ENCODE data around the gene RBM25. TPM values are rescaled to one million over a fixed set of nuclear protein-coding genes. Genes with fewer than 3 reads are reported as not detected.

RBM25 gene
- total RNA-seq, 2 donors from 2014 or later = 86.4 to 100 TPM

DNA sequence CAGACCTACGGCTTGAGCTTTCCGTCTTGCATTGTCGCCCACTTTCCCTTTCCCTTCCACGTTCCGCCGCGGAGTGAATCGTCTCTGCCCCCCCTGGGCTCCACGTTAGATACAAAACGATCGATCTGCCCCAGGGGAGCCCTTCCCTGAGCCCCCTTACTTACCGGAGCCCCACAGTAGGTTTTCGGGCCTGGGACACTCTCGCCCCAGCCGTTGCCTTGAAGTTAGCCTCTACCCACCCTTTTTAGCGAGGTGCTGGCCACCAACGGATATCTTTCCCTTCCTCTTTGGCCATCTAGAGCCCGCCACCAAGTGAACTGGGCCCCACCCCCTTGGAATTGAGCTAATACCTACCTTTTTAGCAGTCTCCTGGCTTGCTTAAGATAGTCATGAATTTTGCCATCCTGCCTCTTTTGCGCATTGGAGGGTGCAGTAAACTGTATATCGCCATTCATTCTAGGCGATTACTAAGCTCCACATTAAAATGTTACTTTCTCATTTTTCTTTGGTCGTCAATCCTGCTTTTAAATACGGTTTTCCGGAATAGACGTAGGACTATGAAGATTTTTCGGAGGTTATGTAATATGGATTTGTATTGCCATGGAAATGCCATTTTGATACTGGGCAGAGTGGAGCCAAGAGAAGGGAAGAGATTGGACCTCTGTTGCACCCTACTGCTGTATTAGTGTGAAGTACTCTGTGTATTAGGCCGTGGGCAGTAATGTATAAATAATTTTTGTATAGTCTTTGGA is 764 bp downstream of the RBM25 start:
- ATAC-seq (peak in 1 of 2 donors; percentile 15), DNase-seq (ENCODE audit: low spot score in 2 of 2) (no peak)
- Mint-ChIP-seq H3K36me3 (peaks cover 0 to 4% of the 10 kb centered on the region in 2 donors), H3K9me3 (no peaks in the 10 kb centered on the region), H3K27ac (no peak overlapping the region)

DNA sequence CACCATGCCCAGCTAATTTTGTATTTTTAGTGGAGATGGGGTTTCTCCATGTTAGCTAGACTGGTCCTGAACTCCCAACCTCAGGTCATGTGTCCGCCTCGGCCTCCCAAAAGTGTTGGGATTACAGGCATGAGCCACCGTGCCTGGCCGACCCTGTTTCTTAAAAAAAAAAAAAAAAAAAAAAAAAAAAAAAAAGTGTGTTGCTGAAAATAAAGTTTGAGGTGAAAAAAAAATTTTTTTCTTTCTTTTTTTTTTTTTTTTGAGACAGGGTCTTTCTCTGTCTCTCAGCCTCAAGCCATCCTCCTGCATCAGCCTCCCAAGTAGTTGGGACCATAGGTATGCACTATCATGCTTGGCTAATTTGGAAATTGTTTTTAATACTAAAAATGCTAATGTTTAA is 11.3 kb downstream of the RBM25 start:
- Mint-ChIP-seq H3K9me3 (no peaks in the 10 kb centered on the region), H3K27ac (peak overlapping the region in 1 of 2 donors; percentile 22), H3K36me3 (peaks cover 0 to 12% of the 10 kb centered on the region in 2 donors)
- ATAC-seq (no peak), DNase-seq (ENCODE audit: low spot score in 2 of 2) (no peak)

DNA sequence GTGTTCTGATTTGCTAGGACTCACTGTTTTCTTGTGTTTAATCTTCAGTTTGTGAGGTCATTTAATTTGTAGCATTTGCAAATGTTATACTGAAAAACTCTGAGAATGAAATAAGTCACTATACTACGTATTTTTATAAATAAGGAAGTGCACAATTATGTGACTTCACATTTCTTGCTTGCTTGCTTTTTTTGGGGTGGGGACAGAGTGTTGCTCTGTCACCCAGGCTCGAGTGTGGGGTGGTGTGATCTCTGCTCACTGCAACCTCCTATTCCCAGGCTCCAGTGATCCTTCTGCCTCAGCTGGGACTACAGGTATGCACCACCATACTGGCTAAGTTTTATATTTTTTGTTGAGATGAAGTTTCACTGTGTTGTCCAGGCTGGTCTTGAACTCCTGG is 32.7 kb downstream of the RBM25 start:
- Mint-ChIP-seq H3K9me3 (no peaks in the 10 kb centered on the region), H3K36me3 (peaks cover 6 to 37% of the 10 kb centered on the region in 2 donors), H3K27ac (peak overlapping the region in 1 of 2 donors; percentile 70)
- DNase-seq (ENCODE audit: low spot score in 2 of 2) (no peak), ATAC-seq (no peak)

DNA sequence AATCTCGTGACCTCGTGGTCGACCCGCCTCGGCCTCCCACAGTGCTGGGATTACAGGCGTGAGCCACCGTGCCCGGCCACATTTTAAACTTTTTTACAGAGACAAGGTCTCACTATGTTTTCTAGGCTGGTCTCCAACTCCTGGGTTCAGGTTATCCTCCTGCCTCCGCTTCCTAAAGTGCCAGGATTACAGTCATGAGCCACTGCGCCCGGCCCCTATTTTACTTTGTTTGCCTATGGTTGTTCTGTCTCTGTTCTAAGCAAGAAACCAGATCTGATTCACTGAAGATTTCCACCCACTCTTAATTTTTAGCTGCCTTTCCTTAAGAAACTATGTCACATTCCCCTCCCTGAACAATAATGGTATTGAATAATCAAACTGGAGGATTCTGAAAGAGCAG is 39.1 kb downstream of the RBM25 start:
- Mint-ChIP-seq H3K9me3 (no peaks in the 10 kb centered on the region), H3K36me3 (peaks cover 11 to 14% of the 10 kb centered on the region in 2 donors), H3K27ac (peak overlapping the region in 1 of 2 donors; percentile 19)
- ATAC-seq (no peak), DNase-seq (ENCODE audit: low spot score in 2 of 2) (no peak)

DNA sequence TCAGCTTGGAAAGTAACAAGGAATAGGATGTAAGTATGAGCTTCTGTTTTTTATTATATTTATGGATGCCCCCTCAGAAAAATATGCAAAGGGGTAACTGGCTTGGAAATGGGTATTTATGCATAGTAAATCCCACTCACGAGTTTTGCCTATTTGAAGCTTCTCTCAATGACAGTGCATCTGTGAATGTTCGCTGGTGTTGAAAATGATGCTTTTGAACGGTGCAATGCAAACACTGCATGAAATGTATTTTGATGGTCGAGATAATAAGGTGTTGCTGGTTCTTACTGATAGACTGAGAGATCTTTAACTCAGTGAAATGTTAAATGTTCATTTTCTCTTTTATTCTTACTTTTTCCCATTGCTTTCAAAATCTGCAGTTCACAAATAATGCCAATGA is 42.0 kb downstream of the RBM25 start:
- H3K27ac Mint-ChIP-seq = peak overlapping the region in 1 of 2 donors; percentile 41
- no peaks in the 10 kb centered on the region for H3K9me3 Mint-ChIP-seq
- DNase-seq (ENCODE audit: low spot score in 2 of 2) = no peak
- H3K36me3 Mint-ChIP-seq = peaks cover 14 to 21% of the 10 kb centered on the region in 2 donors
- ATAC-seq = no peak

DNA sequence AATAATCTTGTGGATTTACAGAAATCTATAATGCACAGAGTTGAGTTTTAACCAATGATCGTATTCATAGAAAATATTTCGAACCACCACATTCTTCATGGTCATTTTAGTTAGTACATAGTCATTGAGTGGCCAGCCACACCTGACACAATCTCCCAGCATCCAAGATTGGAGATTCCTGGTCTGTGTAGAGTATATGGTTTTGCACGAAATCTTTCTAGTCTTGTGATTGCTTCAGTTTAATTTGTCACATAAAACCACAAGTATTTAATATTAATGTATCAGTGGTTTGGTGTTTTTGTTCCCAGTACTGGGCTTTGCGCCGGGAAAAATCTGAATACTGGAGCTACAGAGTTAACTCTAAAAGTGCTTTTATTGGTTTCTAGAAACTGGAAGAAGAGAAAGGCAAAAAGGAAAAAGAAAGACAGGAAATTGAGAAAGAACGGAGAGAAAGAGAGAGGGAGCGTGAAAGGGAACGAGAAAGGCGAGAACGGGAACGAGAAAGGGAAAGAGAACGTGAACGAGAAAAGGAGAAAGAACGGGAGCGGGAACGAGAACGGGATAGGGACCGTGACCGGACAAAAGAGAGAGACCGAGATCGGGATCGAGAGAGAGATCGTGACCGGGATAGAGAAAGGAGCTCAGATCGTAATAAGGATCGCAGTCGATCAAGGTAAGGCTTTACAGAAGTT is 44.6 kb downstream of the RBM25 start:
- DNase-seq (ENCODE audit: low spot score in 2 of 2) (no peak), ATAC-seq (no peak)
- peak overlapping the region; percentile 23 to 32 for H3K27ac Mint-ChIP-seq
- H3K36me3 Mint-ChIP-seq = peaks cover 8 to 17% of the 10 kb centered on the region in 2 donors
- no peaks in the 10 kb centered on the region for H3K9me3 Mint-ChIP-seq

DNA sequence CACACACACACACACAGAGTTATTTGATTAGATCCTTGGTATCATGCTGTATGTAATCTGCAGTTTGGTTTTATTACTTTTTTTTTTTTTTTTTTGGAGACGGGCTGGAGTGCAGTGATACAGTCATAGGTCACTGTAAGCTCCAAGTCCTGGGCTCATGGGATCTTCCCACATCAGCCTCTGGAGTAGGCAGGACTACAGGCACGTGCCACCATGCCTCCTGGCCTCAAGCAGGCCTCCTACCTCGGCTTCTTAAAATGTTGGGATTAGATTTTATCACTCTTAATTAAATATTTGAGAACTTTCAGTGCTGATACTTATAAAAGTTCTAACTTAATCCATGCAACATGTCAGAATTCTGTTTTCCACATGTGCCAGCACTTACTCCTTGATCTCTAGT is 46.7 kb downstream of the RBM25 start:
- Mint-ChIP-seq H3K9me3 (no peaks in the 10 kb centered on the region), H3K36me3 (peaks cover 5 to 17% of the 10 kb centered on the region in 2 donors), H3K27ac (peak overlapping the region in 1 of 2 donors; percentile 56)
- no peak for DNase-seq (ENCODE audit: low spot score in 2 of 2)
- ATAC-seq = no peak

DNA sequence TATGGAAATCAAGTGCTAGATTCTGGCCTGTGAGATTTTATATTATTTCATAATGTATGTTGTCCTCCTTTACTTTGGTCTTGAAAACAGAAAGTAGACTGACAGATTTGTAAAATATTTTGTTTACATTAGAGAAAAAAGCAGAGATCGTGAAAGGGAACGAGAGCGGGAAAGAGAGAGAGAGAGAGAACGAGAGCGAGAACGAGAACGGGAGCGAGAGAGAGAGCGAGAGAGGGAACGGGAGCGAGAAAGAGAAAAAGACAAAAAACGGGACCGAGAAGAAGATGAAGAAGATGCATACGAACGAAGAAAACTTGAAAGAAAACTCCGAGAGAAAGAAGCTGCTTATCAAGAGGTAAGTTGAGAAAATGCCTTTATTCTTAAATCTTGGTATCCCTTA is 47.4 kb downstream of the RBM25 start:
- H3K27ac Mint-ChIP-seq = no peak overlapping the region
- DNase-seq (ENCODE audit: low spot score in 2 of 2) (no peak), ATAC-seq (no peak)
- H3K9me3 Mint-ChIP-seq = no peaks in the 10 kb centered on the region
- peaks cover 9 to 21% of the 10 kb centered on the region in 2 donors for H3K36me3 Mint-ChIP-seq

DNA sequence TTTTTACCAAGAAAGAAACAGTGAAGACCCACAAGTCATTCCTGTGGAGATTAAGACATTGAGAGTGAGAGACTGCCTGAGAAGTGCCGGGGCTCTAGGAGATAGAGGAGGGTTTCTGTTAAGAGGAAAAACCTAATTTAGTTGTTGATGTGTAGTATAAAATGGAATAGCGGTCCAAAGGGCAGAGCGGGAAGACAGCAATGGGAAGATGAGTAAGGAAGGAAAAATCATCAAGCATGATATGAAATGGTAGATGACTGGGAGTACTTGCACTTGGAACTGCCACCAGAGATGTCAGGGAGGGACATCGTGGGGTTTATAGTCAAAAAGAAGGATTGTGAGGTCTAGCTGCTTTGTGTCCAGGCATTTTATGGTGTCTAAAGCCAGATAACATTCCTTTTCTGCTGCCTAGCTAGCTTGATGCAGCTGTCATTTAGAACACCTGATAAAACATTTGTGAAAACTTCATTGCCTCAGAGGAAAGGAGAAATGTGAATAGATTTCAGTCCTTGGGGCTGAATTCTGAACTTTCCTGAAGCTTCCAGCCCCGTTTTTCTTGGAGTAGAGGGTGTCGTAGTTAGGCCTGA is 57.8 kb downstream of the RBM25 start:
- no peaks in the 10 kb centered on the region for H3K9me3 Mint-ChIP-seq
- ATAC-seq (no peak), DNase-seq (ENCODE audit: low spot score in 2 of 2) (no peak)
- peaks cover 10 to 12% of the 10 kb centered on the region in 2 donors for H3K36me3 Mint-ChIP-seq
- peak overlapping the region; percentile 17 to 39 for H3K27ac Mint-ChIP-seq

DNA sequence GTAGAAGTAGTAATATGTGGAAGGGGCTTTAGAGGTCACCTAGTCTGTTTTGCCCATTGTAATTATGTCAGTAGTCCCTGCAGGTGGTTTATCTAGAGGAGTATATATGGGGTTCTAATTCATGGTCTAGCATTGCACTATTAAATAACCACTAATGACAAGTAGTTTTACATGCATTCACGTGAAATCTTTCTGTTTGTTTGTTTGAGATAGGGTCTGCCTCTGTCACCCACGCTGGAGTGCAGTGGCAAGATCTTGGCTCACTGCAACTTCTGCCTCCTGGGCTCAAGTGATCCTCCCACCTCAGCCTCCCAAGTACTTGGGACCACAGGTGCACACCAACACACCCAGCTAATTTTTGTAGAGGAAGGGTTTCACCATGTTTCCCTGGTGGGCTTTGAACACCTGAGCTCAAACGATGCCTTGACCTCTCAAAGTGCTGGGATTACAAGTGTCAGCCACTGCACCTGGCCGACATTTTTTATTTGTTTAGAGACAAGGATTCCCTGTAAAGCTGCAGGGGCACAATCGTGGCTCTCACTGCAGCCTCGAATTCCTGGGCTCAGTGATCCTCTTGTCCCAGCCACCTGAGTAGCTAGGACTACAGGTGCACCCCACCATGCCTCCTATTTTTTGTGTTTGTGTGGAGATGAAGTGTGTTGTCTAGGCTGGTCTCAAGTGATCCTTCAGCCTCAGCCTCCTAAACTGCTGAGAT is 66.0 kb downstream of the RBM25 start:
- DNase-seq (ENCODE audit: low spot score in 2 of 2) = no peak
- no peaks in the 10 kb centered on the region for H3K9me3 Mint-ChIP-seq
- peaks cover 0 to 9% of the 10 kb centered on the region in 2 donors for H3K36me3 Mint-ChIP-seq
- H3K27ac Mint-ChIP-seq = peak overlapping the region in 1 of 2 donors; percentile 25
- no peak for ATAC-seq

DNA sequence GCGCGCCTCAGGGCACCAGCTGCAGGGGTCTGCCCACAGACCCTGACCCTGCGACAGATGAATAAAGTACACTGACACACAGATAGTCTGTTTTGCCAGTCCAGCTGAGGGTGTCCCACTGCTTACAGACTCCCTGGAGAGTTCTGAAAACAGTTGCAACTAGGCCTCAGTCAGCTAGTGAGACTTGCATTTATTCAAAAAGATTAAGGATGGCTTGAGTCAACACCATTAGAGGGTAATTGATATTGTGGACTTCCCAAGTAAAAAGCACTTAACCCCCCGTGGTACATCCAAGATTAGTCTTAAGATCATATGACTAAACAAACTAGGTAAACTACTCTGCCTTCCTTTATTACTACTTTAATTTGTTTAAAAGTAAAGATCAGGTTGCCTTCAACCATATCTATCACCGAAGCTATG is 66.8 kb downstream of the RBM25 start:
- H3K9me3 Mint-ChIP-seq = no peaks in the 10 kb centered on the region
- DNase-seq (ENCODE audit: low spot score in 2 of 2) (no peak), ATAC-seq (no peak)
- peaks cover 0 to 9% of the 10 kb centered on the region in 2 donors for H3K36me3 Mint-ChIP-seq
- H3K27ac Mint-ChIP-seq = peak overlapping the region in 1 of 2 donors; percentile 25

DNA sequence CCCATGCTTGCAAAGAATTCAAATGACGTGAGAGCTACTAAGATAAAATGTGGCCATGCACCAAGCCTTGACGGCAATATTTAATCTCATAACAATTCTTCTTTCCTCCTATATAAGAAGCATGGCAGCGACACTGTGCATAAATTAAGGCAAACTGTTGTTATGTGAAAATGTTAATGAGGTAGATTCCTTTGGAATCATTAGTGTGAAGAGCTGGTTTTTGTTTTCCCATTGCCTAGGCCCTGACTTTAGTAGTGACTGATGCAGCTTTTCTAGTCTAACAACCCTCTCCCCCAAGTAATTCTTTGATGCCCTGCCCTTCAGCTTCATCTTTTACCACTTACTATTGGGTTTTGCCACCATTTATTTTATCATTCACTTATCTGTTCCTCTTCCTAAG is 67.4 kb downstream of the RBM25 start:
- DNase-seq (ENCODE audit: low spot score in 2 of 2) (no peak), ATAC-seq (no peak)
- Mint-ChIP-seq H3K27ac (peak overlapping the region in 1 of 2 donors; percentile 25), H3K9me3 (no peaks in the 10 kb centered on the region), H3K36me3 (peaks cover 0 to 9% of the 10 kb centered on the region in 2 donors)

DNA sequence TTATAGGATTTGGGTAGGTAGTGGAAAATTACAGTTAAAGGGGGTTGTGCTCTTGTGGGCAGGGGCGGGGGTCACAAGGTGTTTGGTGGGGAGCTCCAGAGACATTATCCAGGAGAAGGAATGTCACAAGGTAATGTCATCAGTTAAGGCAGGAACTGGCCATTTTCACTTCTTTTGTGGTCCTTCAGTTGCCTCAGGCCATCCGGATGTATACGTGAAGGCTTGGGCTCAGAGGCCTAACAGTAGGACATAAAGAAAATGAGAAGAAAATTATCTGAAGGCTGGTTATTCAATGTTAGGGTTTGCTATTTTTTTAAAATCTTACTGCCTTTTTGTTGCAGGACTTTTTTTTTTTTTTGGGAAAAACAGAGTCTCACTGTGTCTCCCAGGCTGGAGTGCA is 75.5 kb downstream of the RBM25 start:
- peaks cover 21 to 31% of the 10 kb centered on the region in 2 donors for H3K36me3 Mint-ChIP-seq
- ATAC-seq = no peak
- DNase-seq (ENCODE audit: low spot score in 2 of 2) = no peak
- H3K27ac Mint-ChIP-seq = no peak overlapping the region
- peaks cover 11 to 15% of the 10 kb centered on the region in 2 donors for H3K9me3 Mint-ChIP-seq

DNA sequence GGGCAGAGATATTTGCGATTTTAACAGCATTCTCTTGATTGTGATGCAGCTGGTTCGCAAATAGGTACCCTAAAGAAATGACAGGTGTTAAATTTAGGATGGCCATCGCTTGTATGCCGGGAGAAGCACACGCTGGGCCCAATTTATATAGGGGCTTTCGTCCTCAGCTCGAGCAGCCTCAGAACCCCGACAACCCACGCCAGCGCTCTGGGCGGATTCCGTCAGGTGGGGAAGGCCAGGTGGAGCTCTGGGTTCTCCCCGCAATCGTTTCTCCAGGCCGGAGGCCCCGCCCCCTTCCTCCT is 77.7 kb downstream of the RBM25 start:
- no peak for ATAC-seq
- Mint-ChIP-seq H3K36me3 (peaks cover 21 to 37% of the 10 kb centered on the region in 2 donors), H3K27ac (peak overlapping the region; percentile 87 to 100), H3K9me3 (peaks cover 11 to 15% of the 10 kb centered on the region in 2 donors)
- no peak for DNase-seq (ENCODE audit: low spot score in 2 of 2)

DNA sequence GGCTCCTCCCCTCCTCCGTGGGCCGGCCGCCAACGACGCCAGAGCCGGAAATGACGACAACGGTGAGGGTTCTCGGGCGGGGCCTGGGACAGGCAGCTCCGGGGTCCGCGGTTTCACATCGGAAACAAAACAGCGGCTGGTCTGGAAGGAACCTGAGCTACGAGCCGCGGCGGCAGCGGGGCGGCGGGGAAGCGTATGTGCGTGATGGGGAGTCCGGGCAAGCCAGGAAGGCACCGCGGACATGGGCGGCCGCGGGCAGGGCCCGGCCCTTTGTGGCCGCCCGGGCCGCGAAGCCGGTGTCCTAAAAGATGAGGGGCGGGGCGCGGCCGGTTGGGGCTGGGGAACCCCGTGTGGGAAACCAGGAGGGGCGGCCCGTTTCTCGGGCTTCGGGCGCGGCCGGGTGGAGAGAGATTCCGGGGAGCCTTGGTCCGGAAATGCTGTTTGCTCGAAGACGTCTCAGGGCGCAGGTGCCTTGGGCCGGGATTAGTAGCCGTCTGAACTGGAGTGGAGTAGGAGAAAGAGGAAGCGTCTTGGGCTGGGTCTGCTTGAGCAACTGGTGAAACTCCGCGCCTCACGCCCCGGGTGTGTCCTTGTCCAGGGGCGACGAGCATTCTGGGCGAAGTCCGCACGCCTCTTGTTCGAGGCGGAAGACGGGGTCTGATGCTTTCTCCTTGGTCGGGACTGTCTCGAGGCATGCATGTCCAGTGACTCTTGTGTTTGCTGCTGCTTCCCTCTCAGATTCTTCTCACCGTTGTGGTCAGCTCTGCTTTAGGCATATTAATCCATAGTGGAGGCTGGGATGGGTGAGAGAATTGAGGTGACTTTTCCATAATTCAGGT is 78.3 kb downstream of the RBM25 start, which contains the start of gene PSEN1:
Gene PSEN1 (plus strand): TSS at position 121 of the 839 bp plus-strand sequence. CDS start 11,513 bp downstream, outside the sequence.
- H3K27ac Mint-ChIP-seq = peak within 1 kb of the TSS; percentile 87 to 100
- DNase-seq (ENCODE audit: low spot score in 2 of 2) (peak; percentile 98 to 99), ATAC-seq (peak; percentile 95)
- H3K36me3 Mint-ChIP-seq = peaks cover 21 to 37% of the 10 kb centered on the region in 2 donors
- peaks cover 11 to 15% of the 10 kb centered on the region in 2 donors for H3K9me3 Mint-ChIP-seq

DNA sequence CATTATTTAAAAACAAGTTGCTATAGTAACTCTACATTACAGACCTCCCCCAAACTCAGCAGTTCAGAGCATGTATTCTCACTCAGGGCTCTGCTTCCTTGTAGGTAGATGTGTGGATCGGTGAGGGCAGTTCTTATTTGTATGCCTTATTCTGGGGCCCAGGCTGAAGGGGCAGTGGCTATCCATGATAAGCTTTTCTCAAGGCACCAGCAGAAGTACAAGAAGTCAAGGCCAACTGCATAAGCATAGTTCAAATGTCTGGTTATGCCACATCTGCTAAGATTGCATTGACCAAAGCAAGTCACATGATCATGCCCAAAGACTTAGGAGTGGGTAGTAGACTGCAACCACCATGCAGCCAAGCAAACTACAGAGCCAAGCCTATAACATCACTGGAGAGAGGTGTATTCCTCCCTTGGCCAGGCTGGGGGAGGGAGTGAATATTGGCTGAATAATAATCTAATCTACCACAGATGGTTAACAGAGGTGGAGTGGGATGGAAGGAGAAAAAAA is 82.5 kb downstream of the RBM25 start:
- no peak overlapping the region for H3K27ac Mint-ChIP-seq
- H3K36me3 Mint-ChIP-seq = peaks cover 14 to 21% of the 10 kb centered on the region in 2 donors
- no peaks in the 10 kb centered on the region for H3K9me3 Mint-ChIP-seq
- ATAC-seq = no peak
- no peak for DNase-seq (ENCODE audit: low spot score in 2 of 2)

Measured in activated naive CD4-positive, alpha-beta T cell treated with anti-CD3 and anti-CD28 coated beads, Interleukin-2, amount 50 U/mL, for 72 hours (primary cell).